IMR-90 (cell line): ENCODE results near the gene TMEM114. TPM values are rescaled to one million over a fixed set of nuclear protein-coding genes. Genes with fewer than 3 reads are reported as not detected.

Source experiments
- polyA plus RNA-seq, 3 experiments: library from polyadenylated mRNA; depleted of rRNA; stranded (reverse); fragments of >200 nt; gene quantifications; 2 replicates each; pipeline ENCODE4 v1.2.3, GENCODE V29; 2012; ENCODE audit warnings: low replicate concordance in 1 of 3
- total RNA-seq: library from RNA; depleted of rRNA; stranded (reverse); fragments of >200 nt; gene quantifications from 2 replicates; pipeline ENCODE4 v1.2.3, GENCODE V29; 2012; rRNA removed

TMEM114 gene
- total and polyA plus RNA-seq, 2 of the 4 experiments (the other 2 are of a cell fraction), result not detected

Other genes with a start within 250 kb of the TMEM114 start
- gene METTL22, start 31.2 kb upstream of the TMEM114 start, total RNA-seq, result 27.2 and 38.3 TPM in 2 replicates
- 51.2 and 55.5 TPM in 2 replicates for gene METTL22, start 31.2 kb upstream of the TMEM114 start, polyA plus RNA-seq (2012; rRNA removed)
- 4.4 and 4.5 TPM in 2 replicates for gene ABAT, start 84.1 kb upstream of the TMEM114 start, total RNA-seq
- gene ABAT, start 84.1 kb upstream of the TMEM114 start, polyA plus RNA-seq (2012; rRNA removed), result 6.1 and 6.9 TPM in 2 replicates
- 5.7 and 5.8 TPM in 2 replicates for gene TMEM186, start 207.1 kb upstream of the TMEM114 start, total RNA-seq
- 6.0 and 6.8 TPM in 2 replicates for gene TMEM186, start 207.1 kb upstream of the TMEM114 start, polyA plus RNA-seq (2012; rRNA removed)
- 25.8 and 36.1 TPM in 2 replicates for gene PMM2, start 207.3 kb upstream of the TMEM114 start, total RNA-seq
- 38.8 and 38.9 TPM in 2 replicates for gene PMM2, start 207.3 kb upstream of the TMEM114 start, polyA plus RNA-seq (2012; rRNA removed)